ENCODE data around the gene PIAS3. TPM values are rescaled to one million over a fixed set of nuclear protein-coding genes. Genes with fewer than 3 reads are reported as not detected.
"Not testable (repeated sequence)": the region's sequence is repeated elsewhere in the genome, so short reads cannot be mapped to it uniquely, and the experiment has no call there.

The PIAS3 gene
- total RNA-seq, 3 donors from 2014 or later (not counting 1 experiment from before 2014, with no cell fraction given) = 40.1 to 53.3 (median 51.0) TPM

DNA sequence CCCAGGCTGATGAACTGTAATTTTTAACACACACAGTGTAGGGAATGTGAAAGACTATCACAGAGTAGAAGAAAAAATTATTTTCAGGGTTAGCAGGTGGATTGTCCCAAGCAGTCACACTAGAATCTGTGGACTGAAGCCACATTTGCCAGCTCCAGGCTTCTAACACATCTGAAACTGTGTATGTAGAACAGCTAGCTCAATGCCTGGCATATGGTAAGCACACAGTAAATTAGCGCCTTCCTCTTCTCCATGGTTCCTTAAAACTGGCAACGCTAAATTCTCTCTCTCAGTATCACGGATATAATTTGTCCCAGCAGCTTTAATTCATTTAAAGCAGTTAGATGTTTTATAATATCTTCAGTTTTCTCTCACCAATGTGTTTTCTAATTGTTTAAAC lies 15.8 kb downstream of the PIAS3 start:
- Histone ChIP-seq H3K36me3 (ENCODE audit: control insufficient read depth, insufficient read depth, low read length) (peaks cover 46% of the 10 kb centered on the region), H3K27ac (ENCODE audit: low read length) (no peak overlapping the region), H3K27me3 (ENCODE audit: control insufficient read depth, insufficient read depth, low read length) (no peaks in the 10 kb centered on the region), H3K4me1 (ENCODE audit: control insufficient read depth, insufficient read depth, low read length) (peaks cover 20% of the 10 kb centered on the region), H3K4me3 (ENCODE audit: low read length) (no peak overlapping the region), H3K9me3 (ENCODE audit: control insufficient read depth, insufficient read depth, low read length) (no peaks in the 10 kb centered on the region)
- H3K36me3 Mint-ChIP-seq = peaks cover 12% of the 10 kb centered on the region
- no peaks in the 10 kb centered on the region for H3K4me1 Mint-ChIP-seq
- no peak for ATAC-seq
- H3K27me3 Mint-ChIP-seq (ENCODE audit: low read depth in 2 of 2) = no peaks in the 10 kb centered on the region
- 100% methylated on average over 1 of the region's 3 CpGs for WGBS (ENCODE audit: insufficient coverage)
- no peaks in the 10 kb centered on the region for H3K9me3 Mint-ChIP-seq
- no peak for DNase-seq
- no peak overlapping the region for H3K27ac Mint-ChIP-seq
- intact Hi-C loops (cut with micrococcal nuclease) = no loop called here
- no peak overlapping the region for H3K4me3 Mint-ChIP-seq
- TF ChIP-seq, protein P1, sequence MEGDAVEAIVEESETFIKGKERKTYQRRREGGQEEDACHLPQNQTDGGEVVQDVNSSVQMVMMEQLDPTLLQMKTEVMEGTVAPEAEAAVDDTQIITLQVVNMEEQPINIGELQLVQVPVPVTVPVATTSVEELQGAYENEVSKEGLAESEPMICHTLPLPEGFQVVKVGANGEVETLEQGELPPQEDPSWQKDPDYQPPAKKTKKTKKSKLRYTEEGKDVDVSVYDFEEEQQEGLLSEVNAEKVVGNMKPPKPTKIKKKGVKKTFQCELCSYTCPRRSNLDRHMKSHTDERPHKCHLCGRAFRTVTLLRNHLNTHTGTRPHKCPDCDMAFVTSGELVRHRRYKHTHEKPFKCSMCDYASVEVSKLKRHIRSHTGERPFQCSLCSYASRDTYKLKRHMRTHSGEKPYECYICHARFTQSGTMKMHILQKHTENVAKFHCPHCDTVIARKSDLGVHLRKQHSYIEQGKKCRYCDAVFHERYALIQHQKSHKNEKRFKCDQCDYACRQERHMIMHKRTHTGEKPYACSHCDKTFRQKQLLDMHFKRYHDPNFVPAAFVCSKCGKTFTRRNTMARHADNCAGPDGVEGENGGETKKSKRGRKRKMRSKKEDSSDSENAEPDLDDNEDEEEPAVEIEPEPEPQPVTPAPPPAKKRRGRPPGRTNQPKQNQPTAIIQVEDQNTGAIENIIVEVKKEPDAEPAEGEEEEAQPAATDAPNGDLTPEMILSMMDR (IDR thresholded peaks at IDR 0.05) = no peak

DNA sequence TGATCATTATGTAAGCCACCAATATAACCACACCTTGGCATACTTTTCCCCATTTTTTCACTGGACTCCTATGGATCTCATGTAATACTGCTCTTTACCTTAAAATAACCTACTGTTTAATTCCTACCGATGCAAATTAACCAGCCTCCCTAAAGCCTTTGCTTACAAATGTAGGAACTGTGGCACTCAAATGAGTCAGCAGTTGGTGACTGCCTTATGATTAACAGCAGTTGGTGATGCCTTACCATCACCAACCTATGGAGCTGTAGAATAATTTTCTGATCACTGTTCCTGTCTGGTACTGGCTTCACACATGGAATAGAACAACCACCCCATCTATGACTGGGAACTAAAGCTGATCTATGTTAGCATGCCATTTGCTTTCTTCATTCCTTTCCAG lies 21.2 kb downstream of the PIAS3 start:
- no peak for ATAC-seq
- no peaks in the 10 kb centered on the region for H3K4me1 ChIP-seq (ENCODE audit: control insufficient read depth, insufficient read depth, low read length)
- peaks cover 85% of the 10 kb centered on the region for H3K36me3 ChIP-seq (ENCODE audit: control insufficient read depth, insufficient read depth, low read length)
- H3K27ac ChIP-seq (ENCODE audit: low read length) = no peak overlapping the region
- no peak for DNase-seq
- Mint-ChIP-seq H3K4me1 (no peaks in the 10 kb centered on the region), H3K27me3 (ENCODE audit: low read depth in 2 of 2) (no peaks in the 10 kb centered on the region), H3K27ac (no peak overlapping the region), H3K4me3 (no peak overlapping the region), H3K36me3 (peaks cover 18% of the 10 kb centered on the region), H3K9me3 (no peaks in the 10 kb centered on the region)
- H3K9me3 ChIP-seq (ENCODE audit: control insufficient read depth, insufficient read depth, low read length) = no peaks in the 10 kb centered on the region
- WGBS (ENCODE audit: insufficient coverage) = 100% methylated on average over 1 of the region's 1 CpG
- H3K4me3 ChIP-seq (ENCODE audit: low read length) = no peak overlapping the region
- TF ChIP-seq, protein P1 (IDR thresholded peaks at IDR 0.05) = no peak
- intact Hi-C loops (cut with micrococcal nuclease) = no loop called here
- H3K27me3 ChIP-seq (ENCODE audit: control insufficient read depth, insufficient read depth, low read length) = no peaks in the 10 kb centered on the region

DNA sequence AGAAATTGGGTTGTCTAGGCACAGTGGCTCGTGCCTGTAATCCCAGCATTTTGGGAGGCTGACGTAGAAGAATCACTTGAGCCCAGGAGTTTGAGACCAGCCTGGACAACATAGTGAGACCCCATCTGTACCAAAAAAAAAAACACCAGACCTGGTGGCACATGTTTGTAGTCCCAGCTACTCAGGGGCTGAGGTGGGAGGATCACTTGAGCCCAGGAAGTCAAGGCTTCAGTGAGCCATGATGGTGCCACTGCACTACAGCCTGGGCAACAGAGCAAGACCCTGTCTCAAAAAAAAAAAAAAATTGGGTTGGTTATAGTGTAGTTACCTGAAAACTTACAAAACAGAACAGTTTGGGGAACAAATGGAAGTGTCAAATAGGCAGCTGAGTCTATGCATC lies 28.1 kb downstream of the PIAS3 start:
- H3K4me3 ChIP-seq (ENCODE audit: low read length); H3K9me3 ChIP-seq (ENCODE audit: control insufficient read depth, insufficient read depth, low read length); intact Hi-C loops (cut with micrococcal nuclease); ATAC-seq; H3K4me3 Mint-ChIP-seq; H3K27ac Mint-ChIP-seq; H3K4me1 ChIP-seq (ENCODE audit: control insufficient read depth, insufficient read depth, low read length); H3K27me3 Mint-ChIP-seq (ENCODE audit: low read depth in 2 of 2); DNase-seq; H3K27me3 ChIP-seq (ENCODE audit: control insufficient read depth, insufficient read depth, low read length); H3K9me3 Mint-ChIP-seq; H3K27ac ChIP-seq (ENCODE audit: low read length): not testable (repeated sequence)
- peaks cover 87% of the 10 kb centered on the region for H3K36me3 ChIP-seq (ENCODE audit: control insufficient read depth, insufficient read depth, low read length)
- Mint-ChIP-seq H3K36me3 (peaks cover 41% of the 10 kb centered on the region), H3K4me1 (peaks cover 7 to 13% of the 10 kb centered on the region in 2 donors)
- WGBS (ENCODE audit: insufficient coverage) = 96% methylated on average over 2 of the region's 2 CpGs

DNA sequence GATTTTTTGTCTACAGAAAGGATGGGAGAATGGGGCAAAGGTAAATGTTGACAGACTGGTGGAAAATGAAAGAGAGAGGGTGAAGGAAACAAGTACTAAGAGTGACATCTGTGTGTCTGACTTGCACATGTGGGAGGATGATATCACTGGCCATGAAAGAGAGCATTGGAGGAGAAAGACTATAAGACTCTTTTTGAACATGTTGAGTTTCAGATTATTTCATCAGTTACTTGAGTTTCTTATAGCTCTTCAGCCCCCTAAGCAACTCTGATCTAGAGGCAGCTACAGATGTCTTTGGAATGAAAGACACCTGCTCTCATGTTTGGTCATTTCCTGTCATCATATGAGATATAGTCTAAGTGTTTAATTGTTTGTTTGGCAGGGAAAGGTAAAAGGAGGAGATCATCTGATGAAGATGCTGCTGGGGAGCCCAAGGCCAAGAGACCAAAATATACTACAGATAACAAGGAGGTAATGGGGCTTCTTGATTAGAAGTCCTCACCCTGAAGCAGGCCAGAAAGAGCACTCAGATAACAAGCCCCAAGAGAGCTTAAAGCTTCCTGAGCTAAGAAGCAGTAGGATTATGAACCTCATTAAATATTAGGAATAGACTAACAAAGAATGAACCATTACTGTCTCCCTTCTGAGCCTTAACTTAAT lies 30.4 kb downstream of the PIAS3 start:
- ATAC-seq (no peak), DNase-seq (no peak)
- Mint-ChIP-seq H3K27ac (no peak overlapping the region), H3K36me3 (peaks cover 41% of the 10 kb centered on the region), H3K4me3 (no peak overlapping the region), H3K27me3 (ENCODE audit: low read depth in 2 of 2) (no peaks in the 10 kb centered on the region), H3K9me3 (no peaks in the 10 kb centered on the region), H3K4me1 (peaks cover 22 to 33% of the 10 kb centered on the region in 2 donors)
- no peaks in the 10 kb centered on the region for H3K9me3 ChIP-seq (ENCODE audit: control insufficient read depth, insufficient read depth, low read length)
- H3K4me3 ChIP-seq (ENCODE audit: low read length) = no peak overlapping the region
- no peak overlapping the region for H3K27ac ChIP-seq (ENCODE audit: low read length)
- TF ChIP-seq, protein P1 (IDR thresholded peaks at IDR 0.05) = no peak
- H3K27me3 ChIP-seq (ENCODE audit: control insufficient read depth, insufficient read depth, low read length) = no peaks in the 10 kb centered on the region
- peaks cover 9% of the 10 kb centered on the region for H3K4me1 ChIP-seq (ENCODE audit: control insufficient read depth, insufficient read depth, low read length)
- peaks cover 71% of the 10 kb centered on the region for H3K36me3 ChIP-seq (ENCODE audit: control insufficient read depth, insufficient read depth, low read length)
- intact Hi-C loops (cut with micrococcal nuclease) = no loop called here
